Renal cortical epithelial cell (primary cell): ENCODE results near the gene MRPL51. TPM values are rescaled to one million over a fixed set of nuclear protein-coding genes. Genes with fewer than 3 reads are reported as not detected.
"Not testable (repeated sequence)": the region's sequence is repeated elsewhere in the genome, so short reads cannot be mapped to it uniquely, and the experiment has no call there.

Experiments
- DNase-seq: peaks from one replicate; pipeline ENCODE4 v3.0.0-alpha.2; 2011; ENCODE audit warnings: low read depth
- total RNA-seq: library from RNA; depleted of rRNA; stranded (reverse); fragments of >200 nt; gene quantifications from 2 replicates; pipeline ENCODE4 v1.2.3, GENCODE V29; 2014

MRPL51 gene
- total RNA-seq, 1 donor from 2014 or later, result 57.1 TPM

GRCh38 chr12:6488240-6488639, 4.8 kb downstream of the MRPL51 start:
- DNase-seq, result no peak

- no peak for DNase-seq
Observed at GRCh38 chr12:6478416-6478815, 14.6 kb downstream of the MRPL51 start.

GRCh38 chr12:6477601-6478377, 15.3 kb downstream of the MRPL51 start:
- not testable (repeated sequence) for DNase-seq

- DNase-seq, result peak; percentile 36
Observed at GRCh38 chr12:6476489-6476888, 16.6 kb downstream of the MRPL51 start.

GRCh38 chr12:6475233-6475975, 17.7 kb downstream of the MRPL51 start:
- not testable (repeated sequence) for DNase-seq

- no peak for DNase-seq
Observed at GRCh38 chr12:6472491-6472890, 20.6 kb downstream of the MRPL51 start.

- DNase-seq, result peak; percentile 68
Observed at GRCh38 chr12:6471989-6472360, 21.1 kb downstream of the MRPL51 start.

GRCh38 chr12:6470375-6471163, 22.5 kb downstream of the MRPL51 start, which contains the start of gene VAMP1:
TSS of gene VAMP1 (minus strand) at chr12:6470677. CDS start at chr12:6470531, 146 bp downstream.
- DNase-seq, result peak; percentile 92

GRCh38 chr12:6469609-6470374, 23.3 kb downstream of the MRPL51 start:
- no peak for DNase-seq

GRCh38 chr12:6469092-6469491, 24.0 kb downstream of the MRPL51 start:
- DNase-seq, result no peak

- DNase-seq, result no peak
Observed at GRCh38 chr12:6468283-6468575, 24.8 kb downstream of the MRPL51 start.

GRCh38 chr12:6467571-6468282, 25.3 kb downstream of the MRPL51 start:
- DNase-seq, result not testable (repeated sequence)

- not testable (repeated sequence) for DNase-seq
Observed at GRCh38 chr12:6466751-6467150, 26.3 kb downstream of the MRPL51 start.

GRCh38 chr12:6466184-6466573, 26.9 kb downstream of the MRPL51 start:
- DNase-seq, result no peak

- DNase-seq, result peak; percentile 73
Observed at GRCh38 chr12:6465467-6466183, 27.4 kb downstream of the MRPL51 start.

- no peak for DNase-seq
Observed at GRCh38 chr12:6464531-6464930, 28.5 kb downstream of the MRPL51 start.

GRCh38 chr12:6463858-6464257, 29.2 kb downstream of the MRPL51 start:
- DNase-seq, result no peak

- no peak for DNase-seq
Observed at GRCh38 chr12:6463216-6463615, 29.8 kb downstream of the MRPL51 start.

- no peak for DNase-seq
Observed at GRCh38 chr12:6462234-6462995, 30.6 kb downstream of the MRPL51 start.
